Raji (cell line): ENCODE results near the gene TMEM100.

Experiments
- POLR2A ChIP-seq: IDR thresholded peaks from 2 replicates; pipeline ENCODE4 v1.6.1; 2011; ENCODE audit warnings: low read depth, low read length, control low read depth; ENCODE audit not compliant: insufficient read depth

The TMEM100 gene

GRCh38 chr17:55750750-55751657 lies 28.3 kb upstream of the TMEM100 start, which contains the start of gene PCTP:
Gene PCTP (plus strand): TSS chr17:55751051. CDS start chr17:55751104, 53 bp downstream.
- TF ChIP-seq POLR2A, result 0 out of 2 replicates have a peak, but pooled peaks have one; percentile 20

DNA sequence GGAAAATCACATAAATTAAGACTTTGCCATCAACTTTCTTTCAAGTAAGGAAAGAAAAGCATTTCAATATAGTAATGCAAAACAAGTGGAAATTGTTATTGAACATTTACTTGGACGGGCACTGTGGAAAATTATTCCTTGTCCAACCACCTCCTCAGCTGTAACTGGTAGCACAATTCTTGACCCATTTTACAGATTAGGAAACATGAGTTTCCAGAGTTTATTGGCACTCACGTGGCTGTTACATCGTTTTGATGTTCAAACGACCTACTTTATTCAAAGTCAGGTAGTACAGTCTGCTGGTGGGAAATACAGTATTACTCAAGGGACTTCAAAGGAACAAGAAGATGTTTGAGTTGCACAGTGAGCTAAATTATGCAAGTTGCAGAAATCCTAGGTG lies 27.3 kb upstream of the TMEM100 start:
- TF ChIP-seq POLR2A, result no peak

- TF ChIP-seq POLR2A, result no peak
Measured at GRCh38 chr17:55748841-55749240, 26.2 kb upstream of the TMEM100 start.

DNA sequence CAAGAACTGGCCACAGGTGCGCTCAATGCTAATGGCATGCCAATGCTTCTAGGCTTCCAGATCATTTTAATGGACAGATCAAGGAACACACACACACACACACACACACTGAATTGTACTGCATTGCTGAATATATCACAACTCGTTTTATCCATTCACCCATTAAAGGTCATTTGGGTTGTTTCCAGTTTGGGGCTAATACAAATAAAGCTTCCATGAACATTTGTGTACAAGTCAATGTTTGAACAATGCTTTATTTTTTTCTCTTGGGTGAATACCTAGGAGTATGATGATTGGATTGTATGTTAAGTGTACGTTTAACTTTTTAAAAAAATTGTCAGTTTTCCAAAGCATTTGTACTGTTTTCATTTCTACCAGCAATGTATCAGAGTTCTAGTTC lies 24.5 kb upstream of the TMEM100 start:
- no peak for TF ChIP-seq POLR2A

DNA sequence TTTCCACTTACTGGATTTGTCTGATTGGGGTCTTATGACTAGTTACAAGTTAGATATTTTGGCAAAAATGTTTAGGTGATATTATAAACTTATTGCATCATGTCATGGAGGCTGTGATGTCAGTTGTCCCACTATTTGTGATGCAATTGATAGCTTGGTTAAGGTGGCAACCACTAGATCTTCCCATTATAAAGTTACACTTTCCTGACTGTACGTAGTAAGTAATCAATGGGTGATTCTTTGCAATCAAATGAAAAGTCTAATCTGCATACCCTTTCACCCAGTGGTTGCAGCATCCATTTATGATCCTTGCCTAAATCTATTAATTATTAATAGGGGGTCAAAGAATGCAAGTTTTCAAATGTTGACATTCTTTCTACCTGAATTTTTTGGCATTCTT lies 23.8 kb upstream of the TMEM100 start:
- TF ChIP-seq POLR2A, result no peak

DNA sequence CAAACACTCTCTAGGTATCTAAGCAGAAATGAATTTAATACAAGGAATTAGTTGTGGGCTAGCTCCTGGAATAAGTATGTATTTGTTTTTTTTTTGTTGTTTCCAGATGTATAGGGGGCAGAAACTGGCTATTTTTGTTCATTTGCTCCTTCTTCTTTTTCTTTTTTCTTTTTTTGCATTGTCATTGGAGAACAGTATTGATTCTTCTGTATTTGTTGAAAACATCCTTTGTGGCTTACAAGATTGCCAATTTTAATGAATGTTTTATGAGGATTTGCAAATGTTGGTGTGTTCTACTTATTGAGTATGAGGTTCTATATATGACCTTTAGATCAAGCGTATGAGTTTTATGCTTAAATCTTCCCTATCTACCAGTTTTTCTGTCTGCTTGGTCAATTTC lies 22.6 kb upstream of the TMEM100 start:
- no peak for TF ChIP-seq POLR2A

DNA sequence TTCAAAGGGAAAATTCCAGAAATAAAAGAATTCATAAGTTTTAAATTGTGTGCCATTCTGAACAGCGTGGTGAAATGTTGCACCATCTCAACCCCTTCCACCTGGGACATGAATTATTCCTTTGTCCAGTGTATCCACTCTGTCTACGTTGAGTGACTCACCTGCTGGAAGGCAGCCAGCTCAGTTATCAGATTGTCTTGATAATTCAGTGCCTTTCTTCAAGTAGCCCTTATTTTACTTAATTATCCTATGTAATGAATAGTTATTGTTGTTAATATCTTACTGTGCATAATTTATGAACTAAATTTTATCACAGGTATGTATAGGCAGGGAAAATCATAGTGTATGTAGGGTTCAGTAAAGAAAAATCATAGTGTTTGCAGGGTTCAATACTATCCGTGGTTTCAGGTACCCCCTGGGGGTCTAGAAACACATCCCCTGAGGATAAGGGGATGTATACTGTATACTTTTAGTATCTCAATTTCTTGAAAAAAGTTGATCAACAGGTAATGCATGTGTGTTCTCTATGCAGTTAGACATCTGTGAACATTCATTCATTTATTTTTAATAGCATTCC lies 20.5 kb upstream of the TMEM100 start:
- no peak for TF ChIP-seq POLR2A

- no peak for TF ChIP-seq POLR2A
Measured at GRCh38 chr17:55742272-55743102, 19.8 kb upstream of the TMEM100 start.

DNA sequence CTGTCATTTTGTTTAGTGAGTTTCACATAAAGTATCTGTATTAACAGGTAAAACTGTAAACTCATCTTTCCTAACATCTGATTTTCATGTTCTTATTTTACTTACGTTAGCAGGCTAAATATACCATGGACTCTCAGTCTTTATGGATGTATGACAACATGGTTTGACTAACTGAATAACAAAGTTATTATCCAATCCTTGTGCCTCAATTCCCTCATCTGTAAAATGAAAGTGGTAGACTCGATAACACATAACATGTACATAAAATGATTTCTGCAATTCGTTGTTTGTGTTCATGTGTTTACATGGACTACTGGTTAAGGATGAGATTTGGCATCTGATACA lies 18.7 kb upstream of the TMEM100 start:
- TF ChIP-seq POLR2A, result no peak

GRCh38 chr17:55740511-55741355 lies 18.1 kb upstream of the TMEM100 start:
- no peak for TF ChIP-seq POLR2A

DNA sequence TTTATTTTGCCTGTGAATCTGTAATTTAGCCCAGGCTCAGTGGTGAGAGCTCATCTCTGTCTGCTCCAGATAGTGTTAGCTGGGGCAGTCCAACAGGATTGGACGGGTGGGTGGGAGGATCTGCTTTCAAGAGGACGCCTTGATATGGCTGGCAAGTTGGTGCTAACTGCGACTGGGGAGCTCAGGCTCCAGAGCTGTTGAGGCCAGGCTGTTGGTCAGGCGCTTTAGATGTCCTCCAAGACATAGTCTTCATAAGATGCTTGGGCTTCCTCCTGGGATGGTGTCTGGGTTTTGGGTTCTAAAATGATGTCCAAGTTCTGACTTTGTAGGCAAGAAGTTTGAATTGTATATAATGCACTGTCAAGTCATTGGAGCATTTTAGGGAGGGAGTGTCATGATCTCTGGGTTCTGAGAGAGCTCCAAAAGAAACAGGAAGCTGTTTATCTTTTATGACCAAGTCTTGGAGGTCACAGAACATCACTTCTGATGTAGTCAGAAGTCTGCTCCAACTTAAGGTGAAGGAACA lies 15.4 kb upstream of the TMEM100 start:
- TF ChIP-seq POLR2A, result no peak

- no peak for TF ChIP-seq POLR2A
Measured at GRCh38 chr17:55735731-55736405, 13.2 kb upstream of the TMEM100 start.

DNA sequence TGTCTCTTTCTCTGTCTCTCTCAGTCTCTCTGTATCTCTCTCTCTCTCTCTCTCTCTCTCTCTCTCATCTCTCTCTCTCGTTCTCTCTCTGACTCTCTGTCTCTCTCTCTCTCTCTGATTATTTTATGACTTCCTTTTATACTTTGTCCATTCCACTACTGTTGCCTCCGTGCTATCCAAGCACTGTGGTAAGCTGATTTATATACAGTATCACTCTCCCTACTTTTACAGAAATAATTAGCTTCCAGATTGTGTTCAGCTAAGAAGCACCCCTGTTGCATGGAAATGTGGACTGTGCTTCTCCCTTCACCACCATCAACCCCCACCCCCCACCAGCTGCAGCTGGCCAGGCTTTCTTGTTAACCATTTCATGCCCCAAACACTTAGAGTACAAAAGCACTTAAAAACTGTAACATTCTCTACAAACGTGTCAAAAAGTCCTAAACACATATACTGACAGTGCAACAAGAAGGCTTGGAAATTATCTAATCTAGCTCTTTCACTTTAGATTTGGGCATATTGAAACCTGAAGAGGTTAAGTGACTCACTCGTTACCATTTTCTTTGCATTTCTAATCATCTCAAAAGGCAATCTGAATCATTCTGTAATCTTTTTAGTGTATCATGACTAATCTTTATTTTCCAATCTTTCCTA lies 11.6 kb upstream of the TMEM100 start:
- TF ChIP-seq POLR2A, result no peak

- no peak for TF ChIP-seq POLR2A
Measured at GRCh38 chr17:55731586-55732250, 9.1 kb upstream of the TMEM100 start.
